HL-60/S4 treated with retinoic acid at 250 ng/mL for 4 days and 3 days (cell line): ENCODE results near the gene CTIF.

Experiments
- in situ Hi-C: fragments of 300-500 bp; cut with MboI; formaldehyde crosslinking; loops from 2 replicates; pipeline ENCODE4 v1.7.0; 2022; ENCODE audit warnings: low sequenced_read_pairs

Gene CTIF

DNA sequence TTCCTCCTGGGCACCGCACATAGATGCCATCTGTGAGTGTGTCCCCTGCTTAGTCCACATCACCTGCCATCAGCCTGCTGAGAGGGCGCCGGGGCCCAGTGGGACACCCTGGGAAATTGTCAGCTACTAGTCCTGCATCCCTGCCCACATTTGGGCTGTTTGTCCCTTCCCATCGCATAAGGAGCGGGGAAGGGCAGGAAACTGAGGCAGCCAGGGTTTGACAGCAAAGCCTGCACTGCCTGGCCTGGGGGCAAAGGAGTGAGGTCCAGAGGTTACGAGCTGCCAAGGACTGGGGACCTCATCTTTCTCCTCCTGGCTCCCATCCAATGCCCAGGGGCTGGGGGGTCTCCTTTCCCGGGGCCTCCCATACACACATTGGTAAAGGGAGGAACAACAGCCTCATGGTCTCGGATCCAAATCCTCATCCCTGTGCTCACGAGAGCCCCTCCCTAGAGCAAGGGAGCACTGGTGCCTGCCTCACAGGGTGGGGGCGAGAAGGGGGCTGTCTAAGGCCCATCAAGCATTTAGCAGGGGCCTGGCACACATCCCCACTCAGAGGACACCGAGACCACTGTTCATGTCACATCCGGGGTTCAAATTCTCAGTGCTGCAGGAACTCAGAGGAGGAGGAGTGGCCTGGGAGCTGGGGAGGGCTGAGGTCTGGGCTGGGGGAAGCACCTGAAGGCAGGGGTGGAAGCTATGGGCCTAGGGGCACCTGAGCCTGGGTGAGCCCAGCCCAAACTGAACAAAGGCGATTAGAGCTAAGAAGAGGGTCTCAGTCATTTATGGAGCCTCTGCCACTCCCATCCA lies 298.2 kb downstream of the CTIF start:
- in situ Hi-C loops, result no loop called here

- in situ Hi-C loops, result no loop called here
Observed at GRCh38 chr18:48837676-48838075, 298.8 kb downstream of the CTIF start.

DNA sequence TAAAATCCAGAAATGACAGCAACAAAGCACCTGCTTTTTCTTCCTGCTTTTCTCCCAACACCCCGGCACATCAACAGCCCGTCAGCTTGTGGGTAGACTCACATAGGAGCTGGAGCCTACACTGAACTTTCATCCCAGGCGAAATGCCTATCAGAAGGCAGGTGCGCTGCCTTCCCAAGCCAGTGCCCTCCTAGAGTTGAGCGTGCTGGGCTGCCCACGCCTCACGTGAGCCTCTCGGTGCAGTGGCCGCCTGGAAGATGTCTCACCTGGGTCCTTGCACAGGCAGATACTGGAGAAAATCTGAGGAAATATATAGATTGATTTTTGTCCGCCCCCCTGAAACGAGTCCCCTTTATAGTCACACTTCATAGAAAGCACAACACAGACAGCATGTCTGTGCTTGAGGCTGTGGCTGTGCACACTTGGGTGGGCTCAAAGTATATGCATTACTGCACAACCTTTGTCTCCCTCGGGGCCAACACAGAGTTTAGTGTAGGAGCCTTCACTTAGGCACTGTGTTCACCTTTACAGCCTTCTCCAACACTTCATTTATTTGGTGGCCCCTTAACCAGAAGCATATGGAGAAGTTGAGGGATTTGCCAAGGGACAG lies 299.4 kb downstream of the CTIF start:
- in situ Hi-C loops, result no loop called here

DNA sequence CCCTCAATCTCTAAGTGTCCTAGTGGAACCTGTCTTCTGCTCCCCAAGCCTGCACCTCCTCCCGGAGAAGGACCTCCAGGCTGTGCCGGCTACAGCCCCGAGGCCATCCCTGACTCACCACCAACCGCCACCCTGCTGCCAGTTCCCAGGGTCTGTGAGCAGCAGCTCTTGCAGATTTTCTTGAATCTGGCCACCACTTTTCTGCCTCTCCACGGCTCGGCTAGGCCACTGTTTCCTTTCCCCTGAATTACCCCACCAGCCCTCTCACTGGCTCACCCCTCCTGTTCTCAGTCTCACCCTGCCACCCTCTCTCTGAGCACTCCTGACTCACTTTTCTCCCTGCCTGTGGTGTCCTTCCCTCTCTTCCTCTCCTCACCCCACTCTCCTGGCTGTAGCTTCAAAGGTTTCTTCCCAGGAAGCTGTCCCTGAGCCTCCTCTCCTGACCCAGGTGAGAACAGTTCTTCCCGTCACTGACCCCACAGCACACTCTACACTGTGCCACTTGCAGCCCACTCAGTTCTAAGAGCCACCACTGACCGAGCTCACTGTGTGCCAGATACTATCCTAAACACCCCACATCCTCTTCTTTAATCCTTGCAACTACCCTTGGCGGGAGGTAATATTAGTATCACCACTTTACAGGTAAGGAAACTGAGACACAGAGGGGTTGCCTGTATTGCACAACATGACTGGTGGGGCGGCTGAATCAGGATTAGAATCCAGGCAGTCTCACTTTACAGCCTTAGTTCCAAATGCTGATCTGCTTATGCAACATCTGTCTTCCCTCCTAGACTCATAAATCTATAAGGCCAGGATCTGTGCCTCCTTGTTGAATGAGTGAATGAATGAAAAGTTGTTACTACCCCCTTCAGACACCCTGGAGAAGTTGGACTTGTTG lies 300.3 kb downstream of the CTIF start:
- in situ Hi-C loops, result no loop called here

- in situ Hi-C loops, result no loop called here
Observed at GRCh38 chr18:48839819-48840490, 301.1 kb downstream of the CTIF start.

DNA sequence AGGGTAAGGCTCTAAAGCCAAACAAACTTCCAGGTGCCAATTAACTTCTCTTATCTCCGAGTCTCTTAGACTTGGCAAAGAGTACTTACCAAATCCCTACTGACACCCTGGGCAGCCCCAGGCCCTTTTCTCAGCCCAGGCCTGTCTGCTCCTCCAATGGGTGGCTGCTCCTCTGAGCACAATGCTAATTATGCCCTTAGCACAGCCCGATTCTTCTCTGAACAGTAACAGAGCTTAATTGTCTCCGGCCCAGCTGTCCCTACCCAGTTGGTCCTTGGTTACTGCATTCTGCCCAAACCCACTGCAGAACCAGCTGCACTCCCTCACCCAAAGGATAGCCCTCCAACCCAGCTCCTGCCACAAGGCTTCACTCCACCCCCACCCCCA lies 301.7 kb downstream of the CTIF start:
- in situ Hi-C loops, result no loop called here

GRCh38 chr18:48841381-48842258 lies 302.8 kb downstream of the CTIF start:
- in situ Hi-C loops, result no loop called here

- in situ Hi-C loops, result no loop called here
Observed at GRCh38 chr18:48842259-48843061, 303.6 kb downstream of the CTIF start.

GRCh38 chr18:48843162-48843561 lies 304.3 kb downstream of the CTIF start:
- in situ Hi-C loops, result no loop called here

- in situ Hi-C loops, result no loop called here
Observed at GRCh38 chr18:48843596-48843995, 304.8 kb downstream of the CTIF start.

DNA sequence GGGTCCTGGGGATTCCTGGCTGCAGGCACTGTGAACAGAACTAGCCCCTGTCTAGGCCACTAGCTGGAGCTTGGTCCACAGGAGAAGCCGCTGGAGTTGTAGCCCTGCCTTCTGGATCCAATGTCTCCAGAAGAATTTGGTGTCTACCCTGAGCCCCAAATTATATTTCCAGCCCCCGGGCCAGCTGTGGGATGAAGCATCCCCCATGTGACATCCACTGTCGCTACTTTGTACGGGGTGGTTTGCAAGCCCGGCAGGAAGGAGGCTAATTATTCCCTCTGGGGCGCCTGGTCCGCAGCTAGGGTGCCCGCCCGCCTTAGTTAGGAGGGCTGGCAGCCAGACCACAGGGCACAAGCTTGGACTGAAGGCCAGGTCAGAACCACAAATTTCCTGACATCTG lies 305.4 kb downstream of the CTIF start:
- in situ Hi-C loops, result no loop called here

GRCh38 chr18:48845174-48845573 lies 306.3 kb downstream of the CTIF start:
- in situ Hi-C loops, result no loop called here

GRCh38 chr18:48846423-48846932 lies 307.6 kb downstream of the CTIF start:
- in situ Hi-C loops, result no loop called here

GRCh38 chr18:48847807-48848486 lies 309.1 kb downstream of the CTIF start:
- in situ Hi-C loops, result no loop called here

GRCh38 chr18:48848641-48849143 lies 309.9 kb downstream of the CTIF start:
- in situ Hi-C loops, result no loop called here

GRCh38 chr18:48850822-48851598 lies 312.2 kb downstream of the CTIF start:
- in situ Hi-C loops, result no loop called here

GRCh38 chr18:48851599-48851960 lies 312.7 kb downstream of the CTIF start:
- in situ Hi-C loops, result no loop called here

GRCh38 chr18:48852292-48852691 lies 313.5 kb downstream of the CTIF start:
- in situ Hi-C loops, result no loop called here
